Activated CD4-positive, alpha-beta T cell treated with anti-CD3 and anti-CD28 coated beads, Interleukin-2, Interleukin-4, amounts not matched to agents 100 ng/mL and 50 ng/mL, durations not matched to agents 16 hours and 8 hours (primary cell): ENCODE results near the gene APLP2.

Source experiments
- DNase-seq: peaks from one replicate; pipeline ENCODE4 v3.0.0-alpha.2; 2020; ENCODE audit warnings: low spot score

The APLP2 gene

DNA sequence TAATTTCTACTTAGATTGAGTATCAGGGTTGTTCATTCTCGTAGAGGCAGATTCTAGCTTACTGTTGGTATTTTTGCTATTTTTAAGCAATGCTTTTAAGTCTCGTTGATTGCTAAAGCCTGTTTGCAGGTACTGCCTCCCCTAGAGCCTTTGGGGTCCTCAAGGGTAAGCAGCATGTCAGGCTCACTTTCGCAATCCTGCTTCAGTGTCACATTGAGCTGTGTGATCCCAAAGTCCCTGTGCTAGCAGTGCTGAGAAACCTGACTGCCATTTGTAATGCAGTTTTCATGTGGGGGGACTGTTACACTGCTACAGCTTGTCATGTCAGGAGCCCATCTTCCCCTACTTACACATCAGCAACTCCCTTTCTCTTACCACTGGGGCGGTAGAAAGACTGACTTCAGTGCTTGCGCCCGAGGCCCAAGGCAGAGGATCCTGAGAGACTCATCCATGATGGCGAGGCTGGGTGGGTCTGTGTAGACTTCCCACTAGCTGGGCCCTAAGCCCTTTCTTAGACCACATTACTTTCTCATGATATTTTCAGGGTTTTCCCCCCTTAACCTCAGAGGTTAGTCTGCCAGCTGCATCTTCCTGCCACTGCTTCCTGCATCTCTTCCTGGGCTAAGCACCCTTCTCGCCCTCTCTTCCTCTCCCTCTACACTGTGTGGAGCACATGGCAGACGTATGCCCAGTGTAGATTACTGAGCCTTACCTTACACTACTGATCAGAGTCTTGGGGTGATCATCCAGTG, 49.1 kb downstream of the APLP2 start:
- peak; percentile 32 for DNase-seq

DNA sequence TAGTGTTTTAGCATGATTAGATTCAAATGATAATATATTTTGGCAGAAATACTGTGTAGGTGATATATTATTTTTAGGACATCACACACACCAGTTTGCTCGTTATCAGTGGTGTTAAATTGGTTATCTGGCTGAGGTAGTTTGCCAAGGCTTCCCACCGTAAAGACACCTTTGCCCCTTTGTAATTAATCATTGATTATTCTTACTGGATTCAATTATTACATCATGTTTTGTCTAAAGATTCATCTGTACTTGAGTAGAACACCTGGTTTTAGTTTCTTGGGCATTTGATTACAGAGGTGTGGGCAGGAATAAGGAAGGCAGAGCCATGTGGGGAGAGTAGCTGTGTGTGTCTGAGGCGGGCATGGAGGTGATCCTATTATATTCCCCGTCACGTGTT, 50.4 kb downstream of the APLP2 start:
- no peak for DNase-seq

DNA sequence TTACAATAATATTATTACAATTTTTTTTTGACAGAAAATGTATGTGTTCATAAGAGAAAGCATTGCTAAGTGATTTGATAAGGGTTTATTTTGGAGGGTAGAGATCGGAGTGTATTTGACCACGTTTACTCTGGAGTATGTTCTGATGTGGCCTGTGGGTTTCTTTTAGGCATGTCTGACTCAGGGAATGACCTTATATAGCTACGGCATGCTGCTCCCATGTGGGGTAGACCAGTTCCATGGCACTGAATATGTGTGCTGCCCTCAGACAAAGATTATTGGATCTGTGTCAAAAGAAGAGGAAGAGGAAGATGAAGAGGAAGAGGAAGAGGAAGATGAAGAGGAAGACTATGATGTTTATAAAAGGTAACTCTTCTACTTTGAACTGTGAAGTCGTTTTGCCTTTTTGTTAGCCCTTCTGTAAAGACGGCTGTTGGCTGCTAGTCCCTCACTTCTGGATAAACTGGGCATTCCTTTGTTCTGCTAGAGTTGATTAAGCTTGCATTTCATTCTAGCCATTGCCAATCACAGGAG, 51.8 kb downstream of the APLP2 start:
- no peak for DNase-seq

DNA sequence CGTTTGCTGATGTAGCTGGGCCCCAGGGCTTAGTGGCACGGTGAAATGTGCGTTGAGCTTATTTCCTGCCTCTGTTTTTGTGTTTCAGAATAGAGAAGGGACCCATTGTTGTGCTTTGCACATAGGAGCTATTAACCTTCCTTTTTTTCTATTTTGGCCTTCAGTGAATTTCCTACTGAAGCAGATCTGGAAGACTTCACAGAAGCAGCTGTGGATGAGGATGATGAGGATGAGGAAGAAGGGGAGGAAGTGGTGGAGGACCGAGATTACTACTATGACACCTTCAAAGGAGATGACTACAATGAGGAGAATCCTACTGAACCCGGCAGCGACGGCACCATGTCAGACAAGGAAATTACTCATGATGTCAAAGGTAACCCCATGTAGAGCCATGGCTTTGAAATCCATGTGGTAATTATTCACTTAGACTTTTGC, 52.5 kb downstream of the APLP2 start:
- peak; percentile 57 for DNase-seq

DNA sequence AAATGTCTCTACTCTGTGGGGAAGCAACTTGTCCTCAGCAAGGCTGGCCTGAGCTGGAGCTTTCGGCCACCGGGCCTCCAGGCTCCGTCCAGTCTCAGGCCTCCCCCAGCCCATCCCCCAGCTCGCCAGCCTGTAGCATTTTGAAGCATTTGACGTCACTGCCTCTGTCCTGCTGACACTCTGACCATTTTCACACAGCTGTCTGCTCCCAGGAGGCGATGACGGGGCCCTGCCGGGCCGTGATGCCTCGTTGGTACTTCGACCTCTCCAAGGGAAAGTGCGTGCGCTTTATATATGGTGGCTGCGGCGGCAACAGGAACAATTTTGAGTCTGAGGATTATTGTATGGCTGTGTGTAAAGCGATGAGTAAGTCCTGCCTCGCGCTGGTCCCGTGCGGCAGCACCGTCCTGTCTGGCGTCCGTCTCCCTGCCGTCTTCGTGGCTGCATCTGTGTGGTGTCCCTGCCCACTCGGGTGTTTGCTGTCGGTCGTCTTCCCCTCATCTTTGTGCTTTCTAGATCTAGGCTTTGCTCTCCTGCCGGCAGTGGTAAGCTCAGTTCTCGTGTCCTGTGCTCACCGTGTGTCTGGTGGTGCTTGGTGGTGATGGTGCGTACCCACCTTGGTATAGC, 53.8 kb downstream of the APLP2 start:
- DNase-seq = no peak

DNA sequence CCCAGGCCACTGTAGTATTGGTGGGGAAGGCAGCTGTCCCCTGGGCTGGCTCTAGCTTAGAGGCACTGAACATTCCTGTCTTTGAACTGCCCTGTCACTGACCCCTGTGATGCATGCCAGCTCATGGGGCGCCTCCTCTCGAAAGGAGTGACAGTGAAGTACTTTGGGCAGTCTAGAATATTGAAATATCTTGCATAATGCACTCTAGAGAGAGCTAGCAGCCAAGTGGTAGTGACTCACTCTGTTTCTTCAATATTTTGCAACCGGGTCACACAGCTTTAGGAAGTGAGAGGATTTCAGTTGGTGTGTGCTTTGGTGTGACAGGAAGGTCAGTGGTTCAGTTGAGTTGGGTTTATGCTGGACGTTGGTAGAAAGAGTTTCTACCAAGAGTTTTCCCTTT, 54.4 kb downstream of the APLP2 start:
- DNase-seq = no peak

DNA sequence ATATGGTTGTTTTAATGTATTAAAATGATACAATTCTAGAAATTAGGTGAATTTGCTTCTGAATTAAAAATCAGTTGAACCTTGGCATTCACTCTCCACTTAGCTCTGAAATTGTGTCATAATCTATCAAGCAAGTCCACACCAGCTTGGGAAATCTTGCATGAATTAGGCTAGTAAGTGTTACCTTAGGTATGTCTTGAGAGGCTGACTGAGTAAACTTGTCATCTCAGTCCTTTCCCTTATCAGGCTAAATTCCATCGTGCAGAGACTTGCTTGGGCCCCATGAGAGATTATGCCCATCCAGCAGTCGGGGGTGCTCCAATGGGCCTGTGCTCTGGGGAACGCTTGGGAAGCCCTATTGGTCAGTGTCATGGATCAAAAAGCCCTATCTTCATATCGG, 55.9 kb downstream of the APLP2 start:
- no peak for DNase-seq

DNA sequence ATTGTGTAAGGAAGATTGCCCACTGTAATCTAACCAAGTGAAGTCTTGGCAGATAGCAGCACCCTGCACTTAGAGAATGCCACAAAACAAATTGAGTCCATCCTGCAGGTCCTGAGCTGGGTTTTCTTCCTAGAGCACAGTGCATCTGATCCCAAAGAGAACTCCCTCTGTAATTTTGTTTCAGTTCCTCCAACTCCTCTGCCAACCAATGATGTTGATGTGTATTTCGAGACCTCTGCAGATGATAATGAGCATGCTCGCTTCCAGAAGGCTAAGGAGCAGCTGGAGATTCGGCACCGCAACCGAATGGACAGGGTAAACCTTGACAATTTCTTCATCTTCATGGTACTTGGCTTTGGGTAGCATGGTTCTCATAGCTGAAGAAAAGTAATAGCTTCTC, 56.8 kb downstream of the APLP2 start:
- DNase-seq = no peak

DNA sequence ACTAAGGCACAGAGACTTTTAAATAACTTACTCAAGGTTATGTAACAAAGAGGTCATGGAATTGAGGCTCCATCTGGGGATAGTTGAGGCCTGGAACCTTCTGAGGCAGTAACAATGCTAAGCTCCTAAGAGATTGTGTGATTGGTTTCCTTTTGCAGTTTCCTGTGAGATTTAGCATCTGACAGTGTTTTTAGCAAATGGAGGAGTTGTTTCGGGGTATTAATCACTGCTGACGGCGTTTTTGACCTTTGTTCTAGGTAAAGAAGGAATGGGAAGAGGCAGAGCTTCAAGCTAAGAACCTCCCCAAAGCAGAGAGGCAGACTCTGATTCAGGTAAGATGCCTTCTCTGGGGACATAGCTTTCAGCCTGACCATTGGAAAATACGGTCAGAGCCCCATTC, 57.8 kb downstream of the APLP2 start:
- no peak for DNase-seq

DNA sequence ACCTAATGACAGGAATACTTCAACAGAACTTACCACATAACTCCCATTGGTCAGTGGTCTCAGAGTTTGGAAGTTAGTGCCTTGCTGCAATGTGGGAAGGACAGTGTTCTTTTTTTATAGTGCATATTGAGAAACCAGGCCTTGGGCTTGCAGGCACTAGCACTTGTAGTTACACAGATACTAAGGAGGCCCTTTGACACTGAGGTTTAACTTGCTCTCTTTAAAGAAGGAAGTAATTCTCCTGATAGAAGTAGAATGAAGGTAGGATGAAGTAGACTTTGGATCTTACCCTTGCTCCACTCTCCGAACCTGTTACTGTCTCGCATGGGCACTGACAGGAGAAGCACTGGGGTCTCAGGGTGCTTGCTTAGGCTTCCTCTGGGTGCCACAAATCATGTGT, 58.9 kb downstream of the APLP2 start:
- DNase-seq = no peak

DNA sequence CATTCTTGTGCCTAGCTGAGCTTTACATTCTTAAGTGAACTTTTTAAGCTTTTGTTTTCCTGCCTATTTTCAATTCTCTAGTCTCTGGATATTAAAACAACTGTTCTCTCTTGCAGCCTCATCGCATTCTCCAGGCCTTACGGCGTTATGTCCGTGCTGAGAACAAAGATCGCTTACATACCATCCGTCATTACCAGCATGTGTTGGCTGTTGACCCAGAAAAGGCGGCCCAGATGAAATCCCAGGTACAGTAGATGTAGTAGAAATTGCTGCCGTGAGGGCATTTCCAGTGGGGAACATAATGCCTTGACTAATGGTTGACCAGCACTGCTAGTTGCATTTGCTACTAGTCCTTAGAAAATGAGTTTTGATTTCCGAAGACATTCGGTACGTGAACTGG, 60.2 kb downstream of the APLP2 start:
- DNase-seq = no peak

DNA sequence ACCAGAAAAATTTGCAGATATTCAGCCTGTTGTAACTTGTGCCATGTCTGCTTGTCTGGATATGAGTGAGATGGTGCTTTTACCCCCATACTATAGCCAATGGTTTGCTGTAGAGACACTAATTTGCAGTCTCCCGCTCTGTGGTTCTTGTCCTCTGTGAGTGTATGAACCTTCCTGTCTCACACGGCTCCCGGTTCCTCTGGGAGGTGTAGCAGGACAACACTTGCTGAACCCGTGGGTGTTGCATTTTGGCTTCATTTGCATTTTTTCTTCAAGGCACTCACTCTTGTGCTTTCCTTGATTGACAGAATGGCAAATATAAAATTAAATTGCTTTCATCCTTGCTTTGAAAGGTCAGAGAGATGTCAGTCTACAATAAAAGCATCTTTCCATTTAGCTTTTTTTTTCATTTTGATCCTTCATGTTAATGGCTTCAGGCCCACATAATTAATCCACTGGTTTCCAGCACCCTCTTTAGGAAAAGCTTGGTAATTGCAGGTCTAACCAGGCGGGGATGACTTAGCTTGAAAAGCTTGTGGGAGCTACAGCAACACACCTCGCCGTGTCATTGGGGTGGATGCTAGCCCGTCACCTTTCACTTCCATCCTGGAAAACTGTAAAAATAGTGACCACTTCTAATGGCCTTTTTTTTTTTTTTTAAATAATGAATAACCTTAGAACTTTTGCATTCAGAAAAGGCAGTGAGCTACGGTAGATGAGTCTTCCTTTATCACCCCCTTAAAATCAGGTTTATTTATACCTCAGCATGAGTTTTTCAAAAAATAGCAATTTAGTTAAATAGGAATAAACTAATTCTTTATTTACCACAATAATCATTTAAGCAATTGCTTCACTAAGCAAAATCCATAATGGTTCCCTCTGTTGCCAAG, 62.5 kb downstream of the APLP2 start:
- peak; percentile 69 for DNase-seq

DNA sequence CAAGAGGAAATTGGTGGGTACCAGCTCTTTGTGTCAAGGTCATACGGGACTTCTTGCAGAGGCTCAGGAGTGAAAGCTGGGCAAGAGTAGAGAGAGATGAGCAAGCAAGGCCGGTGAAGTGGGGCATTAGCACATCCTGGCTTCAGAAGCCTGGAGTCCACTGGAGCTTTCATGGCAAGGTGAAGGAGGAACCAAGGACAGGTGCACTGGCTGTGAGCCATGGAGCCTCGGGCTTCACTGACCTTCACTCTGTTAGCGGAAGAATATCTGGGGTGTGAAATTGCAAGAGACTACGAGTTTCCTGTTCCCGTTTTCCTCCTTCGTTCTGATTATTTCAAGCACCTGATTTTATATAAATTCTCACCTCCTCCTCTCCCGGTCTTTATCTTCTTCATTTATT, 64.0 kb downstream of the APLP2 start:
- DNase-seq = no peak

DNA sequence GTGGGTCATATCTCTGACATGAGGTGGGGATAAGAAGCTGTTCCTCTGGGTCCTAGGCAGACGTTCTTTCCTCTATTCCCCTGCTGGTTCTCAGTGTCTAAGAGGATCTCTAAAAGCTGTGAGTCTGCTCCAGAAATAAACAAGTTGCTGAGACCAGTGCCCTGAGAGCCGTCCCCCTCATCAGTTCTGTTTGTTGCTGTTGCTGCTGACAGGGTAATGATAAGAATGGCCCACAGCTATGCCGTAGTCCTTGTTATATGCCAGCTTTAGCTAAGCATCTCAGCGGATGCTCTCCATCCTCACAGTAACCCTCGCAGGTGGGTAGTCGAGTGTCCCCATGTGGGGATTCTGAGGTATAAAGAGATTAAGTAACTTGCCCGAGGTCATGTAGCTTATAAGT, 66.4 kb downstream of the APLP2 start:
- no peak for DNase-seq

DNA sequence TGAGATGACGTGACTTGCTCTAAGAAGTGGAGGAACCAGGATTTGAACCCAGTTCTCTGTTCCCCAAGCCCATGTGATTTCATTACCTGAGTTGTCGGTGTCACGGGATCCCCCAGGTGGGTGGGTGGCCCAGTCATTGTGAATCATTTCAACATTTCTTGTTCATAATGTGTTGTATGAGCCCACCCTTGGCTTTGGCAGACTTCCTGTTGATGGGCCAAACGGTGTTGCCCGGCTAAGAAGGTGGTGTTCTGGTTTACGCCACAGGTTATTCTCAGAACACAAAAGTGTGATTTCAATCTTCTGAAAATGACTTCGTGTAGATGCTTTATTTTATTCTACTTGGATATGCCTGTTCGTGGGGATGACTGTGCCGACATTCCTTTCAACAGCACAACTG, 68.3 kb downstream of the APLP2 start:
- no peak for DNase-seq

DNA sequence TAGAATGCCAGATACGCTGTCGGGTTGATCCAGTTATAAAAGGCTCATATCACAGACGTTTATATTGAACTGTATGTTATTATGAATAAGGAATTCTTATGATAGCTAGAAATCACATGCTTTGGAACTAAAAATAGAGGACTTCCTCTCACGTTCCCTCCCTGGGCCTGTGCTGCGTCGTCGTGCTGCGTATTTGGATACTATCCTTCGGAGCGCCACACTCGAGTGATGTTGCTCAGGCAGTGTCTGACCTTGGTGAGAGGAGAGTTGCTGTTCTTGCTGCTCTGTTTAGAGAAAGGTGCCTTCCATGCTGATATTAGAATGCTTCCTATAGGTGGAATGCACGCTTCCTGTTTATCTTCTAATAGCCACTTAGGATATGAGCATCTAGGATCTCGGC, 69.7 kb downstream of the APLP2 start:
- DNase-seq = no peak

DNA sequence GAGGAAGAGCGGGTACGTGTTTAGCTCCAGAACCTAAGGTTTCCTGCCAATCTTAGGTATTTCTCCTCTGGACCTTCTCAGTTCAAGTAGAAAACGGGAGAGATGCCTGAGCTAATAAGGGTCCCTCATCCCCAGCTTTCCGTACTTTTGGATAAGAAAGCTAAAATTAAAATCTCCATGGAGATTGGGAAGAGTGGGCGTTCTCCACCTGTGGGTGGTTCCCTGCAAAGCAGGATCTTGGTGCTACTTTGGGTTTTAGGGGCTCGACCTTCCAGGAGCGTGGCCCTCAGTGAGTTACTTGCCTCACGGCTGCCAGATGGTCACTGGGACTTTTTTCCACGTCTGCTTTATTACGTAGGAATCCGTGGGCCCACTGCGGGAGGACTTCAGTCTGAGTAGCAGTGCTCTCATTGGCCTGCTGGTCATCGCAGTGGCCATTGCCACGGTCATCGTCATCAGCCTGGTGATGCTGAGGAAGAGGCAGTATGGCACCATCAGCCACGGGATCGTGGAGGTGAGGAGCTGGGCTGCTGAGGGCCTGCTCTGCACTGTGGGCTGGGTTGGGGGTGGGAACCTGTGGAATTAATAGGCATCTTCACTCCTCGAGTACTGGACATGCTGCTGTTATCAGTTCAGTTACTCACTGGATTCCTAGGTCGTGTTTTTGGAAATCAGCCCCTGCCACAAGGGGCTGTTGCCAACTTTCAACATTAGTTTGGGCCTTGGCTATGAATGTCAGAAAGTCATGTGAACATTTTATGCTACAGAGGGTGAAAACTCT, 72.1 kb downstream of the APLP2 start:
- no peak for DNase-seq

DNA sequence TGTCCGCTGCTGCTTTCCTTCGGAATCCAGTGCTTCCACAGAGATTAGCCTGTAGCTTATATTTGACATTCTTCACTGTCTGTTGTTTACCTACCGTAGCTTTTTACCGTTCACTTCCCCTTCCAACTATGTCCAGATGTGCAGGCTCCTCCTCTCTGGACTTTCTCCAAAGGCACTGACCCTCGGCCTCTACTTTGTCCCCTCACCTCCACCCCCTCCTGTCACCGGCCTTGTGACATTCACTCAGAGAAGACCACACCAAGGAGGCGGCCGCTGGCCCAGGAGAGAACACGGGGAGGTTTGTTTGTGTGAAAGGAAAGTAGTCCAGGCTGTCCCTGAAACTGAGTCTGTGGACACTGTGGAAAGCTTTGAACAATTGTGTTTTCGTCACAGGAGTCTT, 74.4 kb downstream of the APLP2 start:
- no peak for DNase-seq

DNA sequence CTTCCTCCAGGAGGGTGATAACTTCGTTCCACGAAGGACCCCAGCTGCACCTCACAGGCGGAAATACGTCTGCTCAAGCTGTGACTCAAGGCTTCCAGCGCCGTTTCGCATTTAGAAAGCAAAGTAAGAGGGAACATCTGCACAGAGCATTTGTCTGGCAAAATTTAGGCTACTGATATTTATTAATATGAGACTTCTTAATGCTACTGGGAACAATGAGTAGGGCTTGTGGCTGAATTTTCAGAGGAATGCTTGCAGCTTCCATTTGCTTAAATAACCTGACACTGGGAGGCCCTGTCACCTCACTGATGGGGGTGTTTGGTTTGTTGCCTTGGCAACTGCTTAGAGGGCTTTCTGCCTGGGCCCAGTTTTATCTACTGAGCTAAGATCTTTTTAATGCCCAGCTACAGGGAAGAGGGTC, 75.2 kb downstream of the APLP2 start:
- no peak for DNase-seq

DNA sequence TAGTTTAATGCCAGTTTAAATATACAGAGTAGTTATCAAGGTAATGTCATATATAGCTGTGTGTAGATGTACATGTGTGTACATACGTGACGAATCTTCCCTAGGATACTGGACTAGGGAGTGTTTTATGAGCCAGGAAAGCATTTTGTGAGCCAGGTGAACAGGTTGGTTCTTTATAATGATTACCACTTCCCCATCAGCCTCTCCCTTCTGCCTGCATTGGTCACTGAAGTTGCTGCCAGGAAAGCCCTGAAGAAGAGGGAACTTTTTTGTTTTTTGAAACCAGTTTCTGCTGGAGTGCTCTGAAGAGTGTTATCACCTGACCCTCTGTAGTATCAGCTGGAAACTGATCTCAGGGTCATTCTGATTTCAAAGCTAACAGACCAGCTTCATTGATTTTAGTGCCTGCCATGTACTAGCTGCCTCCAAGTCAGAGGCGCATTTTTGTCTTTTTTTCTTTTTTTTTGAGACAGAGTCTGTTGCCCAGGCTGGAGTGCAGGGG, 75.7 kb downstream of the APLP2 start:
- no peak for DNase-seq

DNA sequence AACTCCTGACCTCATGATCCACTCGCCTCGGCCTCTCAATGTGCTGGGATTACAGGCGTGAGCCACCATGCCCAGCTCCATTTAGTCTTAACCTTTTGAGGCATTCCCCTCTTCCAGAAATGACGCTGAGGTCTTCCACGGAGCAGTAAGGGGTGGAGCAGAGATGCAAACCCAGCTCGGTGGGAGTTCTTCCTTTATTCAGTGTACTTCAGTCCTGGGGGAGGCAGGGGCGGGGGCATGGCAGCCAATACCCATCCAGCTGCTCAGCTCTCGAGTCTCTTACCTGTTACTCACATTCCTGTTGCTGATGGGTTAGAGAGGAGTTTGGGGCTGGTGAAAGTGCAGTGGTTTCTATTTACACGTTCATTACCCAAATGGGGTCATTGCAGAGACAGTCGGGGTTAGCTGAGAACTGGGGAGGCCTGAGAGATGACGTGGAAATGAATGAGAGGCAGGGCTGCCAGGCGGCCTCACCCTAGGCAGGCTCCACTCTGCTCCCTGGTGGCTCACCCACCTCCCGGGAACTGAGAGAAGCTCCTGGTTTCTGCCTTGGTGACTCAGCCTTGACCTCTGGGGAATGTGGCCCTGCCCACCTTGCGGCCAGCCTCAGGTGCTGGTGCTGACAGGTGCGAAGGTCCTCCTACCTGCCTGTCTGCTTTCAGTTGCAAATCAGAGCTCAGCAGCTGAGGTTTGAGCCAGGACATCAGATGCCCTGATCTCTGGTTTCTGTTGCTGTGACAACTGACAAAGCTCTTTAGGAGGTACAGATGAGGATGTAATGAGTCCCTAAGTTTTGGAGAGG, 76.5 kb downstream of the APLP2 start:
- no peak for DNase-seq
